Left renal cortex interstitium (tissue), 4 donors: Measurements from ENCODE around the gene PLIN4. TPM values are rescaled to one million over a fixed set of nuclear protein-coding genes. Genes with fewer than 3 reads are reported as not detected.

Source experiments
- DNase-seq, 4 donors: peaks; one replicate each; pipeline ENCODE4 v3.0.0-alpha.2; 2013; ENCODE audit warnings: low read depth in 4 of 4, low spot score in 2 of 4, missing footprints in 1 of 4
- polyA plus RNA-seq, 4 donors: library from polyadenylated mRNA; unstranded; fragments of 120-200 nt; gene quantifications; one replicate each; pipeline ENCODE4 v1.2.1, GENCODE V29; 2013; ENCODE audit not compliant: insufficient read length in 4 of 4

PLIN4 gene
- polyA plus RNA-seq, 4 donors, result 0.48 to 2.2 (median 1.1) TPM

DNA sequence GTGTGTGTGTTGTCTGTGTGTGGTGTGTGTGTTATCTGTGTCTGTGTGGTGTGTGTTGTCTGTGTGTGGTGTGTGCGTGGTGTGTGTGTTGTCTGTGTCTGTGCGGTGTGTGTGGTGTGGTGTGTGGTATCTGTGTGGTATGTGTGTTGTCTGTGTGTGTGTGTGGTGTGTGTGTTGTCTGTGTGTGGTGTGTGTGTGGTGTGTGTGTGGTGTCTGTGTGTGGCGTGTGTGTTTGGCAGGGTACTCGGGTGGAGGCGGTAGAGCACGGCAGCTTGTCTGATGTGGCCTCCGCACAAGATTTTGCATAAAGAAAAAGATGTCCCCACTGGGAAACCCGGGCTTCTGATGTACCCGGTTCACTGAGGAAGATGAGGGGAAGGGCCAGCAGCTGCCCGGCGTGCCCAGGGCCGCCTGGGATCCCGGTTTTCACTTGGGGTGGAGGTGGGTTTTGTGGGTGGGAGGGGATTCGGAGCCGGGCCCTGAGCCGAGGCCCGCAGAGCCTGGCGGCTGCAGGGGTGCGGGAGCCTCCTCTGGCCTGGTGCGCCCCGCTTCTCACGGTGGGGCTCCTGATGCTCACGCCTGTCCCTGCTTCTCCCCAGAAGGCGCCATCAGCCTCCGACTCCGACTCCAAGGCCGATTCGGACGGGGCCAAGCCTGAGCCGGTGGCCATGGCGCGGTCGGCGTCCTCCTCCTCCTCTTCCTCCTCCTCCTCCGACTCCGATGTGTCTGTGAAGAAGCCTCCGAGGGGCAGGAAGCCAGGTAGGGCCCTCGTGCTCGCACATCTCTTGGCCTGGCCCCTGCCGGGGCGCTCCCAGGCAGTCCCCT is 25.0 kb downstream of the PLIN4 start:
- no peak for DNase-seq

DNA sequence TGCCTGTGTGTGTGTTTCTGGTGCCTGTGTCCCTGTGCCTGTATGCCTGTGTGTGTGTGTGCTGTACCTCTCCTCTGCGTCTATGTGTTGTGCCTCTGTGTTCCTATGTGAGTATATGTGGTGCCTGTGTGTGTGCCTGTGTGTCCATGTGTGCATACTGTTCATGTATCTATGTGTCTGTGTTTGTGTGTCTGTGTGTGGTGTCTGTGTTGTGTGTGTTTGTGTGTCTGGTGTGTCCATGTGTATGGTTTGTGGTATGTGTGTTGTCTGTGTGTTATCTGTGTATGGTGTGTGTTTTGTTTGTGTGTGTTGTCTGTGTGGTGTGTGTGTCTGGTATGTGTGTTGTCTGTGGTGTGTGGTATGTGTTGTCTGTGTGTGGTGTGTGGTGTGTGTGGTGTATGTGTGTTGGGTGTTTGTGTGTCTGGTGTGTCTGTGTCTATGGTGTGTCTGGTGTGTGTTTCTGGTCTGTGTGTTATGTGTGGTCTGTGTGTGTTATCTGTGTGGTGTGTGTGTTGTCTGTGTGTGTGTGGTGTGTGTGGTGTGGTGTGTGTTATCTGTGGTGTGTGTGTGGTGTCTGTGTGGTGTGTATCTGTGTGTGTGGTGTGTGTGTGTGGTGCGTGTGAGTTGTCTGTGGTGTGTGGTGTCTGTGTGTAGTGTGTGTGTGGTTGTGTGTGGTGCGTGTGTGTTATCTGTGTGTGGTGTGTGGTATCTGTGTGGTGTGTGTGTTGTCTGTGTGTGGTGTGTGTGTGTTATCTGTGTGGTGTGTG is 25.8 kb downstream of the PLIN4 start:
- no peak for DNase-seq

DNA sequence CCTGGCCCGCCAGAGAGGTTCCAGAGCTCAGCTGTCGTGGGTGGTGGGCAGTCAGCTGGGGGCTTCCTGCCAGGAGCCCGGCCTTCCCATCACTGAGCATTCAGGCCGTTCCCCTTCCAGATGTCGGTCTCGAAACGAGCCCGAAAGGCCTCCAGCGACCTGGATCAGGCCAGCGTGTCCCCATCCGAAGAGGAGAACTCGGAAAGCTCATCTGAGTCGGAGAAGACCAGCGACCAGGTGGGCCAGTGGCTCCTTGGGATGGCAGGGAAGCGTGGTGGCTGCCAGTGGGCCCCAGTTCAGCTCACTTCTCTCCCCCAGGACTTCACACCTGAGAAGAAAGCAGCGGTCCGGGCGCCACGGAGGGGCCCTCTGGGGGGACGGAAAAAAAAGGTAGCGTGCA is 26.8 kb downstream of the PLIN4 start:
- no peak for DNase-seq

DNA sequence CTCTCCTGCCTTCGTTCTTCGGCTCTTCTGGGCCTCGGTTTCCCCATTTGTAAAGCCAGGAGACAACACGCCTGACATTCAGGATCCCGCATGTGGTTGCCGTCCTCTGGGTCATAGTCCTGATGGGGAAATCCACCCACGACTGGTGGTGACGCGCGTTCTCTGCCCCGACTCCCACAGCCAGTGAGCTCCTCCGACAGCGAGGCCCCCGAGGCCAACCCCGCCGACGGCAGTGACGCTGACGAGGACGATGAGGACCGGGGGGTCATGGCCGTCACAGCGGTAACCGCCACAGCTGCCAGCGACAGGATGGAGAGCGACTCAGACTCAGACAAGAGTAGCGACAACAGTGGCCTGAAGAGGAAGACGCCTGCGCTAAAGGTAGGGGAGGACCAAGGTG is 29.8 kb downstream of the PLIN4 start:
- DNase-seq, result no peak

DNA sequence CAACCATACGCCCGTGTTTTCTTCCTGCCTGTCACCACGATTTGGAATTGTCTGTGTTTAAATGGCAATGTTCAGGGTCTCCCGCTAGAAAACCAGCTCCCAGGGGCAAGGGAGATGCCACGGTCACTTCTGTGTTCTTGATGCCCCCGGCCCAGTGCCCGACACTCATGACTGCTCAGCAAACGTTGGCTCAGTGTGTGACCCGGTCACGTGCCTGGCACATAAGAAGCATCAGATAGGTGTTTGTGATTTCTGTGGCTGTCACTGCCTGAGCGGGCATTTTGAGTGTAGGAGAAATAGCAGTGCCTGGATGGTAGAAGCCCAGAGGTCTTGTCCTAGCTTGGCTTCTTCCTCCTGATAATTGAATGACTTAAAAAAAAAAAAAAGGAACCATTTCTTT is 30.7 kb downstream of the PLIN4 start:
- no peak for DNase-seq

DNA sequence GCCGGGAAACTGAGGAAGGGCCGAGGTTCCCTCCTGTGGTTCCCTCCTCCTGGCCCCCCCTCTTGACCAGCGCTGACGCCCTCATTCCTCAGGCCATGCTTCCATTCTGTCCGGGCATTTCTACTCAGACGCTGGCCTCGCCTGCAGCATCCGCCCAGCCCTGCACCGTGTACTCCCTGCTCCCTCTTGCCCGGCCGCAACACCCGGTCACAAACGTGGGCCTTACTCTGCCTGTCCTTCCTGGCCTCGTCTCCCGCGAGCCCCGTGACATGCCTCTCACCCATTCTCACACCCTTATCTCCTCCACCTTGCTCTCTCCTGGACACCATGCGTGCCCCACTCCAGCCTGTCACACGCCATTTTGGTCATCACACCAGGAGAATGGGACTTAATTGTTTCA is 34.9 kb downstream of the PLIN4 start:
- DNase-seq, result no peak

DNA sequence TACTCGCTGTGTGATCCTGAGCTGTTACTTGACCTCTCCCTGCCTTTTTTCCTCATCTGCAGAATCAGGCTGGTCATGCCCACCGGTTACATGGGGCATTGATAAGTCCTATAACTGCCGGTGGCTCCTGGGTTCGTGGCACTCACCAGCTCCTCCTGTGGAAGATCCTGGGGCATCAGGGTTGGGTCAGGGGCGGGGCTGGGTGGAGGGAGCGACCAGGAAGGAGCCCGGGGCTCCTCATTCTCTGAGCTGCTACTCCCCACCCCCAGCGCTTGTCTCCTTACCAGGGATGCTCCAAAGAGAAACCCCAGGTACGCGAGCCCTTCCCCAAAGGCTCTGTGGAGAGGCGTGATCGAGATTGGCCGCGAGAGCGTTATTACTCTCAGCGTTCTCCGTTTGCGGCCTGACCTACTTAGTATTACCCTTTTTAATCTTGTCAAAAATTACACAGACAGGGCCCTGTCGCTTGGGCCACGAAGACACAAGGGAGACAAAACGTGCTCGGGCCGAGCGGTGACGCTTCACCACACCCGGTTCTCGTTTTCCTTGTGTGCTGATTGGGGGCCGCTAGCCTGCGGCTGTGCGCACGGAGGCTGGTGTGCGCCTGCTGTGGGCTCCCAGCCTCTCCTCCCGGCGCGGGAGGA is 35.4 kb downstream of the PLIN4 start:
- no peak for DNase-seq

DNA sequence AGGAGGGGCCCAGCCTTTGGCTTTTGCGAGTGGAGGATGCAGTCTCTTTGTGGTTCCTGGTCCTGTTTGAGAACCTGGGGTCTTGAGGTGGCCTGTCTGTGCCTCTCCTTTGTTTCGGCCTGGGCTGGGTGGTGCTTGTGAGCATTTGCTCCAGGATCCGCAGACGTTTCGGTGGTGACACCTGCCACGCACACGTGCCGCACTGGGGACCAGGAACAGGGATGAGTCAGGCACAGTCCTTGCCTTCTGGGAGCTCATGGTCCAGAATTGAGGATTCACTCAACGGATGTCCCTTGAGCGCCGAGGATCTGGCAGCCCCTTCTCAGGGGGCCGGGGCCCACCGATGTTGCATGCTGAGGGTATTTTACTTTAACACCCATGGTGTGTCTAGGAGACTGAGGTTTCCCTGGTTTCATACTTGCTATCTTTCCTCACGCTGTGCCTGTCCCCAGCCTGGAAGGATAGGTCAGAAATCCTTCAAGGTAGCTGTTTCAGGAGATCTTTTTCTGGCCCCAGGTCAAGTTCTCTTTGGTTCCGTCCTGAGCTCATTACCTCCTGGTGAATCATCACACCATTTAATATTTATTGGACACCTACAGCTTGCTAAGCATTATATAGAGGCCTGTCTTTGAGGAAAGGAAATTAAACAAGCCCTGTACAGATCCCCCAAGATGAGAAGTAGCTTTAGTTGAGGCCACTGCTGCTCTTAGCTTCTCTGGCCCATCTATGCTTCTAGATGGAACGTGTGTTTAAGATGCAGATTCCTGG is 41.1 kb downstream of the PLIN4 start:
- DNase-seq, result no peak

DNA sequence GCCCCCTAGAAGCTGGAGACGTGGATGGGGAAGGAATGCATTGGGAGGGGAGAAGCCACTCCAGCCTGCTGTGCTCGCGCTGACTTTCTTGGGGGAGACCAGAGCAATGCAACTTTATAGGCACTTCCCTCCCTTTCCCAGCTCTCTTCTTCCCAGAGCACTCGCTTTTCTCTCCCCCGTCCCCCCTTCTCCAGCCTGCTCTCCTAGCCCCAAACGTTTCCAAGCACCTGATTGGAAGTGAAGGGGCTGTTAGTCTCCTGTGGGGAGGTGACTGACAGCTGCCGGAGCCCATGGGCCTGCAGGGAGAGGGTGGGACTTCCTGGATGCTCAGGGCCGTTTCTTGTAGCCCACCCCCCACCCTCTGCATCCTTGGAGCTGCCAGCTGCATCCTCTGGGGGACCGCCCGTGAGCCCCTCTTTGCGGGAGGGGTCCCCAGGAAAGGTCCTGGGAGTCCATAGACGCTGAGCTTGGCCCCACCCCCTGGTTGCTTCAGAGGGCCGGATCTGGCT is 43.7 kb downstream of the PLIN4 start:
- DNase-seq, result peak in 2 of 4 donors; percentile 41 to 55

DNA sequence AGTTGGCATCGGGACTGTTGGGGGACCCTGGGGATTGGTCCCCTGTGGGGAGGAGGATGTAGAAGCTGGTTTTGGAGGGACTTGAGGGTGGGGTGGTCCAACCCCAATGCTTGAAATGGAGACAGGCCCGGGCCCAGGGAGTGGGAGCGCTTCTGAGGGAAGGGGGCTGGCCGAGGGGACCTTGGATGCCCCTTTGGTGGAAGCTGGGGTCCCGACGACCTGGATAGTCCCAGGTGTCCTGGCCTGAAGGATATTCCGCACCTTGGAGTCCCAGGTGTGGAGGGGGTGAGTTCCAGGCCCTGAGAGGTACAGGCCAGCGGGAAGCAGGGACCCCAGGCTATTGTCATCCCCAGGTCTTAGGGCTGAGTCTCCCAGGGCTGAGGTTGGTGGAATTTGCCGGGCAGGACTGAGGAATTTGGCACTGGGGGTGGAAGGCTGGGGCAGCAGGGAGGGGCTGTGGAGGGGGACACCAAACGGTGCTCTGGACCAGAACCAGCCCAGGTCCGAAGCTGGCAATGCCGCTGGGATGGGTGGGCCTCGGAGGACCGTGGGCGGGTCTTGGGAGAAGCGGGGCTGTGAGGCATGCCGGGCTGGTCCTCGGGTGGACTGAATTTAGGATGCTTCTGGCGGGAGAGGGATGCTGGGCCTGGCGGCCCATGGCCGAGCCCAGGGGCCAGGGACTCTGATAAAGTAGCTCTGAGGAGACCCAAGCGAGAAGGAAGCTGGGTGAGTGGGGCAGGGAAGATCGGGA is 44.3 kb downstream of the PLIN4 start:
- DNase-seq, result no peak

DNA sequence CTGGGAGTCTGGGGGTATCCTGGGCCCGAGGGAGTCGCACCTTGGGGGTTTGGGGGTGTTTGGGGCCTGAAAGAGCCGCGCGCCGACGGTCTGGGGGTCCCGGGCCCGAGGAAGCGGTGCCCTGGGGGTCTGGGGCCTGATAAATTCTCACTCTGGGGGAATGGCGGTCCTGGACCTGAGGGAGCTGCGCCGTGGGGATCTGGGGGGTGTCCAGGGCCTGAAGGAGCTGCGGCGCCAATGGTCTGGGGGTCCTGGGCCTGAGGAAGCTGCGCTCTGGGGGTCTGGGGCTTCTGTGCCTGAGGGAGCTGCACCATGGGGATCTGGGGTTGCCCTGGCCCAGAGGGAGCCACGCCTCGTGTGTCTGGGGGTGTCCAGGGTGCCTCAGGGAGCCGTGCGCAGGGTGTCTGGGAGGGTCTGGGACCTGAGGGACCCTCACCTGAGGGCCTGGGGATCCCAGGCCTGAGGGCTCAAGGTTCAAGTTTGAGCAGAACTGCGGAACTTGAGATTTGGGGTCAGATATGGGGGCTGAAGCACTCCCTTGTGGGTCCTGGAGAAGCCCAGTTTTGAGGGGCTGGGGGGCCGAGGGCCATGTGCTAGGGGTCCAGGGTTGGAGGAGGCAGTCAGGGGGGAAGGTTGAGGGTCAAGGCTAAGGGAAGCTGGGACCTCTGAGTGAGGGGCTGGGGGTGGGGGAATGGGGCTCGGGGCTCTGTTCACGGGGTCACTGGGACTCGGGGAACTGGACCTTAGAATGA is 45.1 kb downstream of the PLIN4 start:
- no peak for DNase-seq

DNA sequence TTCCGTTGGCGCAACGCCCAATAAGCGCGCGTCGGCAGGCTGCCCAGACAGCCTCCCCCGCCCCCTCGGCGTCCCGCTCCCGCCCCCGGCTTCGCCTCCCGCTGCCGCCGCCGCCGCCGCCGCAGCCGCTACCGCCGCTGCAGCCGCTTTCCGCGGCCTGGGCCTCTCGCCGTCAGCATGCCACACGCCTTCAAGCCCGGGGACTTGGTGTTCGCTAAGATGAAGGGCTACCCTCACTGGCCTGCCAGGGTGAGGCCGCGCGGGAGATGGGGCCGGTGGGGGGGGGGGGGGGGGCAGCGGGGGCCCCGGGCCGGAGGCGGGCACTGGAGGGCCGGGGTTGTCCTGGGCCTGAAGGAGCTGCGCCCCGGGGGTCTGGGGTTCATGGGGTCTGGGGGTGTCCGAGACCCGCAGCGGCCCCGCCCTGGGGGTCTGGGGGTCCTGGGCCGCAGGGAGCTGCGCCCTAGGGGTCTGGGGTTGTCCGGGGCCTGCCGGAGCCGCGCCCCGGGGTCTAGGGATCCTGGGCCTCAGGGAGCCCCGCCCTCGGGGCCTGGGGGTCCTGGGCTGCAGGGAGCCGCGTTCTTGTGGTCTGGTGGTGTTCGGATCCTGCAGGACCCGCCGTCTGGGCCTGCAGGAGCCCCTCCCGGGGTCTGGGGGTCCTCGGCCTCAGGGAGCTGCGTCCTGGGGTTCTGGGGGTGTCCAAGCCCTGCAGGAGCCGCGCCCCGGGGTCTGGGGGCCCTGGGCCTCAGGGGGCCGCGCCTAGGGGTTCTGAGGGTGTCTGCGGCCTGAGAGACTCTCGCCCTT is 45.9 kb downstream of the PLIN4 start, which contains the start of gene HDGFL2:
Gene HDGFL2, plus strand, starts transcription at position 124 of the 801 bp plus-strand sequence. Its CDS starts 54 bp downstream, at position 178.
- no peak for DNase-seq

DNA sequence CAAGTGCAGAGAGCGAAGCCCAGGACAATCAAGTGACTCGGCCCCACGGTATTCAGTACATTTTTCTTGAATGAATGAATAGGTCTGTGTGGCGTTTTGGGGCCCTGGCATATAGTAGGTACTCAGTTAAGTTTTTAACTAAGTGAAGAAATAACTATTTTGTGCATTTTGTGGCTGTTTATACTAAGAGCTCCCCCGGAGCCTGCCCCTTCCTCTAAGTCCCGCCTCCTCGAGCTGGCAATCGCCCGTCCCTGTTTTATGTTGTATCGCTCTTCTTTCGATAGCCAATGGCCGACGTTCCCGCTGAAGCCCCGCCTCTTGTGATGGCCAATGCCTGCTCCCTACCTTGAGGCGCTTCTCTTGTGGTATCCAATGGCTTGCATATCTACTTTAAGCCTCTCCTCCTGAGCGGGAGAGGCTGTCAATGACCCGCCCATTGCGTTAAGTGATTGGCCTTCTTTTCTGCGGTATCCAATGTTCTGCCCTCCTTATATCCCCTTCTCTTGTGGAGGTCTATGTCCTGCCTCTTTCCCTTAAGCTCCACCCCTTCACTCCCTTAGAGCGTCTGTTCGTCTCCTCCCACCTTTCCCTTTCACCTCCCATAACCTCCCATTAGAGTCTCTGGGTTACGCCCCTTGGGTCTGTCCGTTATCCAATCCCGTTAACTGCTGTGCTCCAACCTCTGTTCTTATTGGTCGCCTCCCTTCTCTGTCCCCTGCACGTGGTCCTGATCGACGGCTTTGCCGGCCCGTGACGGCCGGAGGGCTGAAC is 46.7 kb downstream of the PLIN4 start:
- peak; percentile 98 to 100 (median 100) for DNase-seq

DNA sequence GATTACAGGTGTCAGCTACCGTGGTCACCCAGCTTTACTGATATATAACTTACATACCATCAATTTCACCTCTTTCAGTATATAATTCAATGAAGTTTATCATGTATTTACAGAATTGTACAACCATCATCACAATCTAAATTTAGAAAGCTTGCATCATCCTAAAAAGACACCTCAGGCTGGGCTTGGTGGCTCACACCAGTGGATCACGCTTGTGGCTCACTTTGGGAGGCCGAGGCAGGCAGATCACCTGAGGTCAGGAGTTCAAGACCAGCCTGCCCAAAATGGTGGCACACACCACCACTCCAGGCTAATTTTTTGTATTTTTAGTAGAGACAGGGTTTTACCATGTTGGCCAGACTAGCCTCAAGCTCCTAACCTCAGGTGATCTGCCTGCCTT is 50.5 kb downstream of the PLIN4 start:
- DNase-seq, result no peak

DNA sequence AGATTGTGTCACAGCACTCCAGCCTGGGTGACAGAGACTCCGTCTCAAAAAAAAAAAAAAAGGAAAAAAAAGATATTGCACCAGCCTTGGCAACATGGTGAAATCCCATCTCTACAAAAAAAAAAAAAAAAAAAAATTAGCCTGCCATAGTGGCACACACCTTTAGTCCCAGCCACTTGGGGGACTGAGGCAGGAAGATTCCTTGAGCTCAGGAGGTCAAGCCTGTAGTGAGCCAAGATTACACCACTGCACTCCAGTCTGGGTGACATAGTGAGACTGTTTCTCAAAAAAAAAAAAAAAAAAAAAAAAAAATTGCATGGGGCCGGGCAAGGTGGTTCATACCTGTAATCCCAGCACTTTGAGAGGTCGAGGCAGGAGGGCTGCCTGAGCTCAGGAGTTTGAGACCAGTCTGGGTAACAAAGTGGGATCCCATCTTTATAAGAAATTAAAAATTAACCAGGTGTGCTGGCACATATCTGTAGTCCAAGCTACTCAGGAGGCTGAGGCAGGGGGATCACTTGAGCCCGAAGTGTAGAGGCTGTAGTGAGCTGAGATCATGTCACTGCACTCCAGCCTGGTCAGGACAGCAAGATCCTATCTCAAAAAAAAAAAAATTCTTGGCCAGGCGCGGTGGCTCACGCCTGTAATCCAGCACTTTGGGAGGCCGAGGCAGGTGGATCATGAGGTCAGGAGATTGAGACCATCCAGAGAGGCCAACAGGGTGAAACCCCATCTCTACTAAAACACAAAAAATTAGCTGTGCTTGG is 53.3 kb downstream of the PLIN4 start:
- no peak for DNase-seq

DNA sequence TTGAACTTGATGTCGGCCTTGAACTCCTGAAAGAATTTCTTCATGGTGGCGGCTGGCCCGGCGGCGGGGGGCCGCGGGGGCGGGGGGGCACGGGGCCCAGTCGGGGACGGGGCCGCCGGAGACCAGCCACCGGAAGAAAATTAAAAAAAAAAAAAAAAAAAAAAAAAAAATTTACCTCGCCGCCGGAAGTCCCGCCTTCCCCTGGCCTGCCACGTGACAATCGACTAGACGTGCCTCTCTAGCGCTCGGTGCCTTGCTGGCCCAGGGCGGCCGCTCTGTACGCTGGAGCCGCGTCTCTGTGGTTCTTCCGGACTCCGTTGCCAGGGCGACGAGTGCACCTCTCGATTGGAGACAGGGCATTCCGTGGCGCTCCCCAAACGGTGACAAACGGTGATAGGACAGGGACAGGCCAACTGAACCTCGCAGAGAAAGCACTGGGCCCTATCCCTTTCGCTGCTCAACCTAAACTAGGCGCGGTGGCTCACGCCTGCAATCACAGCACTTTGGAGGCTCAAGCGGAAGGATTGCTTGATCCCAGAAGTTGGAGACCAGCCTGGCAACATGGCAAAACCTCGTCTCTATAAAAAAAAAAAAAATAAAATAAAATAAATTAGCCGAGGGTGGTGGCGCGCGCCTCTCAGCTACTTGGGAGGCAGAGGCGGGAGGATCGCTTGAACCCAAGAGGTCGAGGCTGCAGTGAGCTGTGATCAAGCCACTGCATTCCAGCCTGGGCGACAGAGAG is 60.5 kb downstream of the PLIN4 start, which contains the start of gene UBXN6:
Gene UBXN6, minus strand, starts transcription at position 141 of the 742 bp plus-strand sequence. Its CDS starts 97 bp downstream, at position 44.
- DNase-seq, result peak; percentile 86 to 95 (median 92)
